ENCODE data around the gene ANKRD27.
A peak's percentile ranks its signal among the peaks of the same experiment; 100 is the strongest.
"Not testable (repeated sequence)": the region's sequence is repeated elsewhere in the genome, so short reads cannot be mapped to it uniquely, and the experiment has no call there.

Gene ANKRD27

DNA sequence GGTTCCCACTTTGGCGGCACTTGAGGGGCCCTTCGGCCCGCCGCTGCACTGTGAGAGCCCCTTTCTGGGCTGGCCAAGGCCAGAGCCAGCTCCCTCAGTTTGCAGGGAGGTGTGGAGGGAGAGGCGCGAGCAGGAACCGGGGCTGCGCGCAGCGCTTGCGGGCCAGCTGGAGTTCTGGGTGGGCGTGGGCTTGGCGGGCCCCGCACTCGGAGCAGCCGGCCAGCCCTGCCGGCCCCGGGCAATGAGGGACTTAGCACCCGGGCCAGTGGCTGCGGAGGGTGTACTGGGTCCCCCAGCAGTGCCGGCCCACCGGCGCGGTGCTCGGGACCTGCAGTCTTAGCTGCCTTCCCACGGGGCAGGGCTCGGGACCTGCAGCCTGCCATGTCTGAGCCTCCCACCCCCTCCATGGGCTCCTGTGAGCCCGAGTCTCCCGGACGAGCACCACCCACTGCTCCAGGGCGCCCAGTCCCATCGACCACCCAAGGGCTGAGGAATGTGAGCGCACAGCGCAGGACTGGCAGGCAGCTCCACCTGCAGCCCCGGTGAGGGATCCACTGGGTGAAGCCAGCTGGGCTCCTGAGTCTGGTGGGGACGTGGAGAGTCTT, 103.4 kb downstream of the ANKRD27 start:
- DNase-seq (ENCODE audit: low read depth); H3K9me3 ChIP-seq (ENCODE audit: control insufficient read depth, low read length); H3K9ac ChIP-seq (ENCODE audit: low read length); H3K4me3 ChIP-seq (ENCODE audit: low read length); H3K4me1 ChIP-seq (ENCODE audit: control insufficient read depth, insufficient read depth, low read length); H3K36me3 ChIP-seq (ENCODE audit: control insufficient read depth, insufficient read depth, low read length, severe bottlenecking): not testable (repeated sequence)
- peaks cover 28% of the 10 kb centered on the region for H3K27me3 ChIP-seq (replicated peaks; ENCODE audit: control insufficient read depth, insufficient read depth, low read length)

DNA sequence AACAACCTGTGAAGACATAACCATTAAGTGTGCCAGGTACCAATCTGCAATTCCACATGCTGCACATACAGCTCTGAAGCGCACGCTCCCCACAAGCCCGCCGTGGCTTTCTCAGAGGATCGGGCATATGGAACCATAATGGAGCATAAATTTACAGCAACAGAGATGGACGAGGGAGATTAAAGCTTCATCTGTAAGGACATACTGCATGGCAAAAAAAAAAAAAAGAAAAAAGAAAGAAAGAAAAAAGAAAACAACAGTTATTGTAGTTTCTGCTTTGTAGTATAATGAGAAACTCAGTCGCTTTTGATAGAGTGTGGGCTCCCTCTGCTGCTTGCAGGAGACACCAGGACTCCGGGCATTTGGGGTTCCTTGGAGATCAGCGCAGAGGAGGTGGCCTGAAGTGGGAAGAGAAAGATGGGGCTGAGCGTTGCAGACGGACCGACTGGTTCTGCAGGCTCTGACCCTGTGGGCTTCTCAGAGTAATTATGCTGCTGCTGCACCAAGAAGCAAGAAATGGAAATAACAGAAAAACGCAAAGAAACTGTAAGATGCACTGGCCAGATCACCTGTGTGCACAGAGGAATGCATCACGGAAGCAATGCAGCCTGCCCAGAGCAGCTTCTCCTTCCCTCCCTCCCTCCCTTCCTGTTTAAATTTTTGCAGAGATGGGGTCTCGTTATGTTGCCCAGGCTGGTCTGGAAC, 104.7 kb downstream of the ANKRD27 start:
- no peaks in the 10 kb centered on the region for H3K9me3 ChIP-seq (ENCODE audit: control insufficient read depth, low read length)
- peak overlapping the region; percentile 44 for H3K4me3 ChIP-seq (ENCODE audit: low read length)
- H3K27me3 ChIP-seq (replicated peaks; ENCODE audit: control insufficient read depth, insufficient read depth, low read length): peaks cover 28% of the 10 kb centered on the region
- no peak overlapping the region for H3K9ac ChIP-seq (ENCODE audit: low read length)
- DNase-seq (ENCODE audit: low read depth): peak; percentile 78
- H3K4me1 ChIP-seq (ENCODE audit: control insufficient read depth, insufficient read depth, low read length): no peaks in the 10 kb centered on the region
- no peaks in the 10 kb centered on the region for H3K36me3 ChIP-seq (ENCODE audit: control insufficient read depth, insufficient read depth, low read length, severe bottlenecking)

DNA sequence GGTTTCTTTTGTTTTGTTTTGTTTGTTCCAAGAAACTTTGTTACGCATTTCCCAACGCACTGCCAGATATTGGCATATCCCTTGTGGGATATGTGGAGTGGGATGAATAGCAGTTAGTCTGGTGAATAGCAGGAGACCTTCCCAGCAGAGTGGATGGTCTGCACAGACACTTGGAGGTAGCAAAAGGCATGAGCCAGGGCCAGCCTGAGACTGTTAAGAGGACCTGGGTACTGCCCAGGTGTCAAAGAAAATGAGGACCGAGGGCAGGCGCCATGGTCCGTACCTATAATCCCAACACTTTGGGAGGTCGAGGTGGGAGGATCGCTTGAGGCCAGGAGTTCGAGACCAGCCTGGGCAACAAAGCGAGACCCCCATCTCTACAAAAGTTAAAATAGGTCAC, 107.5 kb downstream of the ANKRD27 start:
- no peak for DNase-seq (ENCODE audit: low read depth)
- no peaks in the 10 kb centered on the region for H3K36me3 ChIP-seq (ENCODE audit: control insufficient read depth, insufficient read depth, low read length, severe bottlenecking)
- H3K4me3 ChIP-seq (ENCODE audit: low read length): no peak overlapping the region
- H3K9ac ChIP-seq (ENCODE audit: low read length): no peak overlapping the region
- H3K9me3 ChIP-seq (ENCODE audit: control insufficient read depth, low read length): no peaks in the 10 kb centered on the region
- H3K27me3 ChIP-seq (replicated peaks; ENCODE audit: control insufficient read depth, insufficient read depth, low read length): peaks cover 18% of the 10 kb centered on the region
- no peaks in the 10 kb centered on the region for H3K4me1 ChIP-seq (ENCODE audit: control insufficient read depth, insufficient read depth, low read length)

DNA sequence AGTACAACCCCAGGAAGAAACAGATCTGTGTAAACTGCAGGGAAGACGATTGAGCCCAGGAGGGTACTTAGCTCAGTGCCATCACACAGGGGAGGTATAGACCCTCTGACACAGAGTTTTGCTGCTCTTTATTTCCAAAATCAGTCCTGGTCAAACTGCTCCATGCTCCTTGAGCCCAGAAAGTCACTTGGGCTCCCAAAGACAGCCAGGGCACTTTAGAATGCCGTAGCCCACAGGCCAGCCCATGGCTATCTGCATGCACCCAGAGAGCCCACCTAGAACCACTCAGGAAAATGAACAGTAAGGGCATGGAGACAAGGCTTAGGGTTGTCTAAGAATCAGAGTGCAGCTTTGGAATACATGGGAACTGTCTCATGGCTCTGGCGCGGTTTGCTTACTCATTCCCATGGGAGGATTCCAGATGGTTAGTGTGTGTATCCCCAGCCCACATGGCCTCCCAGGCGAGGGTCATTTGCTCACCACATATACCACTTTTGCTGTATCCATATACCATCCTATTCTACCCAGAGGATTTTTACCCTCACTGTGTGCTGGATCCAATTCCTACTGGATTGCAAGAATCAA, 108.6 kb downstream of the ANKRD27 start:
- no peaks in the 10 kb centered on the region for H3K36me3 ChIP-seq (ENCODE audit: control insufficient read depth, insufficient read depth, low read length, severe bottlenecking)
- no peaks in the 10 kb centered on the region for H3K9me3 ChIP-seq (ENCODE audit: control insufficient read depth, low read length)
- no peaks in the 10 kb centered on the region for H3K4me1 ChIP-seq (ENCODE audit: control insufficient read depth, insufficient read depth, low read length)
- DNase-seq (ENCODE audit: low read depth): no peak
- H3K27me3 ChIP-seq (replicated peaks; ENCODE audit: control insufficient read depth, insufficient read depth, low read length): peaks cover 18% of the 10 kb centered on the region
- H3K4me3 ChIP-seq (ENCODE audit: low read length): no peak overlapping the region
- H3K9ac ChIP-seq (ENCODE audit: low read length): no peak overlapping the region

DNA sequence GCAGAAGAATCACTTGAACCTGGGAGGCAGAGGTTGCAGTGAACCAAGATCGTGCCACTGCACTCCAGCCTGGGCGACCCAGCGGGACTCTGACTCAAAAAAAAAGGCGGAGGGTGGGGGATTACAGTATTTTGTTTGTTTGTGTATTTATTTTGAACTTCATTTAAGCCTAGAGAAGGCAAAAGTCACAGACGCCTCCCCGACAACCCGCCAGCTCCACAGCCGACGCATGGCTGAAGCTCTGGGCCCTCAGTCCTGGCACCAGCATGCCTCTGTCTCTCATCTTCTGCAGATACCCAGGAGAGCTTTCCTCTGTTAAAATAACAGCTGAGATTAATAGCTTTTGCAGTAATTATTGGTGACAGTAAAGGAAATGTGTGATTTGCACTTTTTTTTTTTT, 111.2 kb downstream of the ANKRD27 start:
- Histone ChIP-seq H3K9ac (ENCODE audit: low read length) (no peak overlapping the region), H3K4me3 (ENCODE audit: low read length) (no peak overlapping the region), H3K4me1 (ENCODE audit: control insufficient read depth, insufficient read depth, low read length) (no peaks in the 10 kb centered on the region), H3K27me3 (replicated peaks; ENCODE audit: control insufficient read depth, insufficient read depth, low read length) (peaks cover 7% of the 10 kb centered on the region), H3K36me3 (ENCODE audit: control insufficient read depth, insufficient read depth, low read length, severe bottlenecking) (no peaks in the 10 kb centered on the region), H3K9me3 (ENCODE audit: control insufficient read depth, low read length) (no peaks in the 10 kb centered on the region)
- no peak for DNase-seq (ENCODE audit: low read depth)

DNA sequence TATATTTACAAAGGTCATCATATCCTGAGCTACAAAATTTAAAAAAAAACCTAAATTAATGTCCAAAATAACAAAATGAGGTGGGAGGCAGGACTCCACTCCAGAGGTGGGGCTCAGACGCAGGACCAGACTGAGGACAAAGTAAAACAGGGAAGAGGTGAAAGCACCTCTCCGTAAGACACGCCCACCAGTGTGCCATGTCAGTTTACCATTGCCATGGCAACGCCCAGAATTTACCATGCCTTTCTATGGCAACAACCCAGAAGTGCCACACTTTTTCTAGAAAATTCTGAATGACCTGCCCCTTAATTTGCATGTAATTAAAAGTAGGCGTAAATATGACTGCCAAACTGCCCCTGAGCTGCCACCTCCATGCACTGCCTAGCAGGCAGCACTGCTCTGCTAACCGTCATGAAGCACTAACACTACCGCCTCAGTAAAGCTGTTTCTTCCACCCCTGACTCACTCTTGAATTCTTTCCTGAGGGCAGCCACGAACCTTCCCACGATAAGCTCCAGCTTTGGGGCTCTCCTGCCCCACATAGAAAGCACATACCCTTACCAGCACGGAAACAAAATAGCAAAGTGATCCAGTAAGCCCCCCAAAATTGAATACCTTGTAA, 116.3 kb downstream of the ANKRD27 start:
- peaks cover 13% of the 10 kb centered on the region for H3K27me3 ChIP-seq (replicated peaks; ENCODE audit: control insufficient read depth, insufficient read depth, low read length)
- H3K36me3 ChIP-seq (ENCODE audit: control insufficient read depth, insufficient read depth, low read length, severe bottlenecking): no peaks in the 10 kb centered on the region
- no peaks in the 10 kb centered on the region for H3K4me1 ChIP-seq (ENCODE audit: control insufficient read depth, insufficient read depth, low read length)
- H3K9me3 ChIP-seq (ENCODE audit: control insufficient read depth, low read length): no peaks in the 10 kb centered on the region
- no peak overlapping the region for H3K4me3 ChIP-seq (ENCODE audit: low read length)
- H3K9ac ChIP-seq (ENCODE audit: low read length): no peak overlapping the region
- DNase-seq (ENCODE audit: low read depth): no peak

DNA sequence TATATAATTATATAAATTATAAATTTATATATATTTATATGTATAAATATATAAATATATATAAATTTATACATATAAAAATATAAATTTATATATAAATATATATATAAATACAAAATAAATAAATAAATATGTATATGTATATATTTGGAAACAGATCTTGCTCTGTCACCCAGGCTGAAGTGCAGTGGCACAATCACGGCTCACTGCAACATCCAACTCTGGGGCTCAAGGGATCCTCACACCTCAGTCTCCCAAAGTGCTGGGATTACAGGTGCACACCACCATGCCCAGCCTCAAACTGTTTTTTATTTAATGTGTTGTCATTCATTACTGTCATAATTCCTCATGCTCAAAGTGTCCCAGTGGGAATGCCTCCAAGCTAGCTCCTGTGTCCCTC, 119.2 kb downstream of the ANKRD27 start:
- Histone ChIP-seq H3K4me1 (ENCODE audit: control insufficient read depth, insufficient read depth, low read length) (no peaks in the 10 kb centered on the region), H3K27me3 (replicated peaks; ENCODE audit: control insufficient read depth, insufficient read depth, low read length) (peaks cover 13% of the 10 kb centered on the region), H3K4me3 (ENCODE audit: low read length) (no peak overlapping the region), H3K9ac (ENCODE audit: low read length) (no peak overlapping the region), H3K9me3 (ENCODE audit: control insufficient read depth, low read length) (no peaks in the 10 kb centered on the region), H3K36me3 (ENCODE audit: control insufficient read depth, insufficient read depth, low read length, severe bottlenecking) (no peaks in the 10 kb centered on the region)
- DNase-seq (ENCODE audit: low read depth): no peak

DNA sequence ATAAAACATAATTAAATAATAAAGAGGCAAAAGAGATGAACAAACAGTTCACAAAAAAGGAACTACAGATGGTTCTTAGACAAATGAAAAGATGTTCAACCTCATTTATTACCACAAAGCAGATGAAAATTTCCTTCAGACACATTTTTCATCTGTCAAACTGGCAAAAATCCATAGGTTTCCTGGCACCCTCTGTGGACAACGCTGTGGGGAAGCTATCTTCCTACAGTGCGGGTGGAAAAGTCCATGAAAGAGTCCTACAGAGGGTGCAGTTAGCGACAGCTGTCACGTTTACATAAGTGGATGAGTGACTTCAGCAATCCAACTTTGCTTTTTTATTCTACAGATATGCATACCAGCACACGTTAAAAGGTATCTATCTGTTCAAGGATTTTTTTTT, 124.3 kb downstream of the ANKRD27 start:
- no peak overlapping the region for H3K9ac ChIP-seq (ENCODE audit: low read length)
- no peaks in the 10 kb centered on the region for H3K4me1 ChIP-seq (ENCODE audit: control insufficient read depth, insufficient read depth, low read length)
- no peaks in the 10 kb centered on the region for H3K9me3 ChIP-seq (ENCODE audit: control insufficient read depth, low read length)
- no peaks in the 10 kb centered on the region for H3K27me3 ChIP-seq (replicated peaks; ENCODE audit: control insufficient read depth, insufficient read depth, low read length)
- DNase-seq (ENCODE audit: low read depth): no peak
- no peaks in the 10 kb centered on the region for H3K36me3 ChIP-seq (ENCODE audit: control insufficient read depth, insufficient read depth, low read length, severe bottlenecking)
- no peak overlapping the region for H3K4me3 ChIP-seq (ENCODE audit: low read length)
